H1 (cell line): ENCODE results near the gene RABGAP1. TPM values are rescaled to one million over a fixed set of nuclear protein-coding genes. Genes with fewer than 3 reads are reported as not detected.

Experiments used
- CTCF ChIA-PET: fragments of 300-600 bp; sonication (Branson Sonifier 250); formaldehyde crosslinking; loops from one replicate; lab custom pipeline; 2021; ENCODE audit not compliant: partially characterized antibody; lab: Charles Lee
- POLR2A ChIA-PET: fragments of 300-600 bp; sonication (Branson Sonifier 250); formaldehyde crosslinking; loops from one replicate; lab custom pipeline; 2021; ENCODE audit warnings: inconsistent platforms; ENCODE audit not compliant: partially characterized antibody; lab: Charles Lee
- DNase-seq, 2 experiments: peaks; one replicate each; pipeline versions ENCODE4 v3.0.0 to v3.0.0-alpha.2; 2010 to 2022; ENCODE audit warnings: low spot score in 2 of 2, low read depth in 1 of 2, mixed read lengths in 1 of 2
- FAIRE-seq: peaks from 2 replicates; lab custom pipeline; 2011; peaks lifted over from hg19 to GRCh38; lab: Jason Lieb, UNC
- H2AFZ ChIP-seq: 2 replicates; pipeline ENCODE4 v1.8.1; 2012; ENCODE audit warnings: low read length, inconsistent platforms
- H2AK5ac ChIP-seq: 2 replicates; pipeline ENCODE4 v1.6.1; 2013; ENCODE audit warnings: low read depth, low read length
- H2BK120ac ChIP-seq: replicated peaks from 2 replicates; pipeline ENCODE3; 2013; ENCODE audit warnings: low read depth, low read length, inconsistent platforms
- H2BK12ac ChIP-seq: 2 replicates; pipeline ENCODE4 v1.6.1; 2013; ENCODE audit warnings: low read depth, low read length
- H2BK15ac ChIP-seq: 2 replicates; pipeline ENCODE4 v1.6.1; 2013; ENCODE audit warnings: low read length
- H2BK20ac ChIP-seq: 2 replicates; pipeline ENCODE4 v1.6.1; 2013; ENCODE audit warnings: low read length
- H2BK5ac ChIP-seq: 2 replicates; pipeline ENCODE4 v1.6.1; 2013; ENCODE audit warnings: low read depth, low read length
- H3K14ac ChIP-seq: 2 replicates; pipeline ENCODE4 v1.6.1; 2013; ENCODE audit warnings: inconsistent platforms; ENCODE audit not compliant: insufficient read length
- H3K18ac ChIP-seq: 2 replicates; pipeline ENCODE4 v1.6.1; 2013; ENCODE audit warnings: low read length; ENCODE audit errors: extremely low read depth
- H3K23ac ChIP-seq: 2 replicates; pipeline ENCODE4 v1.6.1; 2013; ENCODE audit warnings: inconsistent platforms; ENCODE audit not compliant: insufficient read length
- H3K23me2 ChIP-seq: 2 replicates; pipeline ENCODE4 v1.6.1; 2013; ENCODE audit warnings: low read depth, low read length
- H3K27ac ChIP-seq: 2 replicates; pipeline ENCODE4 v1.6.1; 2011; ENCODE audit warnings: low read depth, low read length, inconsistent platforms
- H3K27me3 ChIP-seq, 4 experiments: replicated peaks in 1 of 4; 1 replicate in 1 of 4; 2 replicates in 3 of 4; pipeline versions ENCODE4 v1.6.1 to v1.8.1; 2011 to 2013; ENCODE audit warnings: low read length in 3 of 4, mild to moderate bottlenecking in 3 of 4, inconsistent platforms in 2 of 4, mixed read lengths in 2 of 4, moderate library complexity in 1 of 4; ENCODE audit not compliant: control insufficient read depth in 3 of 4, insufficient read depth in 3 of 4; ENCODE audit errors: extremely low read depth in 1 of 4
- H3K36me3 ChIP-seq, 4 experiments: 2 replicates each; pipeline versions ENCODE4 v1.6.1 to v1.8.1; 2011 to 2013; ENCODE audit warnings: mild to moderate bottlenecking in 4 of 4, low read length in 3 of 4, moderate library complexity in 2 of 4, control low read depth in 1 of 4, inconsistent platforms in 1 of 4; ENCODE audit not compliant: insufficient read depth in 4 of 4, control insufficient read depth in 2 of 4
- H3K4ac ChIP-seq: replicated peaks from 2 replicates; pipeline ENCODE3; 2013; ENCODE audit warnings: low read length, low read depth, mixed read lengths, inconsistent platforms; ENCODE audit not compliant: insufficient read length
- H3K4me1 ChIP-seq, 4 experiments: replicated peaks in 1 of 4; 1 replicate in 1 of 4; 2 replicates in 3 of 4; pipeline versions ENCODE4 v1.6.1 to v1.8.1; 2011 to 2013; ENCODE audit warnings: low read length in 3 of 4, inconsistent platforms in 2 of 4, mixed read lengths in 1 of 4; ENCODE audit not compliant: insufficient read depth in 4 of 4, control insufficient read depth in 3 of 4
- H3K4me2 ChIP-seq, 2 experiments: 2 replicates each; pipeline versions ENCODE4 v1.6.1 to v1.8.1; 2011 to 2013; ENCODE audit warnings: low read depth in 2 of 2, low read length in 2 of 2, control low read depth in 1 of 2, inconsistent platforms in 1 of 2, mild to moderate bottlenecking in 1 of 2; ENCODE audit not compliant: insufficient read depth in 1 of 2
- H3K4me3 ChIP-seq, 4 experiments: fragments of 200-600, 300-600 bp in 1 of 4; sonication (generic), shearing (Covaris generic), sonication (Bioruptor Twin) in 1 of 4; 2 replicates each; pipeline versions ENCODE4 v1.5.1 to v1.8.1; 2011 to 2016; ENCODE audit warnings: low read length in 4 of 4, low read depth in 3 of 4, control low read depth in 2 of 4, inconsistent platforms in 2 of 4, mild to moderate bottlenecking in 2 of 4, mixed read lengths in 1 of 4, moderate library complexity in 1 of 4; ENCODE audit not compliant: insufficient read depth in 2 of 4; ENCODE audit errors: extremely low read depth in 1 of 4
- H3K56ac ChIP-seq: replicated peaks from 2 replicates; pipeline ENCODE3; 2013; ENCODE audit warnings: low read depth, mild to moderate bottlenecking, mixed read lengths, low read length, inconsistent platforms; ENCODE audit not compliant: insufficient read length
- H3K79me1 ChIP-seq: 2 replicates; pipeline ENCODE4 v1.6.1; 2013; ENCODE audit warnings: low read depth, low read length, control low read depth
- H3K79me2 ChIP-seq, 2 experiments: 2 replicates each; pipeline versions ENCODE4 v1.6.1 to v1.8.1; 2012 to 2013; ENCODE audit warnings: low read length in 2 of 2, mild to moderate bottlenecking in 2 of 2, inconsistent platforms in 1 of 2; ENCODE audit not compliant: insufficient read depth in 2 of 2, control insufficient read depth in 1 of 2
- H3K9ac ChIP-seq, 4 experiments: replicated peaks in 1 of 4; 1 replicate in 1 of 4; 2 replicates in 3 of 4; pipeline versions ENCODE4 v1.6.1 to v1.8.1; 2011 to 2013; ENCODE audit warnings: low read depth in 3 of 4, low read length in 3 of 4, control low read depth in 2 of 4, mild to moderate bottlenecking in 2 of 4, moderate library complexity in 2 of 4, inconsistent platforms in 1 of 4; ENCODE audit errors: extremely low read depth in 1 of 4
- H3K9me3 ChIP-seq, 2 experiments: 2 replicates each; pipeline versions ENCODE4 v1.6.1 to v1.8.1; 2012 to 2013; ENCODE audit warnings: mild to moderate bottlenecking in 2 of 2, moderate library complexity in 2 of 2, control low read depth in 1 of 2, inconsistent platforms in 1 of 2, low read depth in 1 of 2, low read length in 1 of 2, mixed read lengths in 1 of 2; ENCODE audit not compliant: insufficient read depth in 2 of 2
- H4K20me1 ChIP-seq, 2 experiments: replicated peaks in 1 of 2; 2 replicates each; pipeline versions ENCODE3 to v1.8.1; 2011 to 2013; ENCODE audit warnings: inconsistent platforms in 2 of 2, low read length in 2 of 2, mild to moderate bottlenecking in 1 of 2; ENCODE audit not compliant: insufficient read depth in 2 of 2, control insufficient read depth in 1 of 2
- H4K5ac ChIP-seq: 2 replicates; pipeline ENCODE4 v1.6.1; 2013; ENCODE audit warnings: low read length, low read depth, mixed read lengths, inconsistent platforms; ENCODE audit not compliant: insufficient read length
- H4K8ac ChIP-seq: 2 replicates; pipeline ENCODE4 v1.8.0; 2013; ENCODE audit warnings: mild to moderate bottlenecking, moderate library complexity, low read length, inconsistent platforms; ENCODE audit not compliant: insufficient read depth; ENCODE audit errors: extremely low read depth
- H4K91ac ChIP-seq: replicated peaks from 2 replicates; pipeline ENCODE3; 2013; ENCODE audit warnings: low read length, mixed read lengths, inconsistent platforms; ENCODE audit not compliant: insufficient read length
- RAD21 ChIP-seq, 2 experiments: IDR thresholded peaks in 1 of 2; conservative IDR thresholded peaks in 1 of 2; 2 replicates each; pipeline ENCODE4 v1.6.1; 2011; ENCODE audit warnings: low read depth in 2 of 2, low read length in 2 of 2, improper control_type of control experiment in 1 of 2, inconsistent platforms in 1 of 2, mild to moderate bottlenecking in 1 of 2, moderate library complexity in 1 of 2
- WGBS, 2 experiments: shearing (Covaris generic) in 1 of 2; methylation state at CpG; one replicate each; pipeline versions ENCODE4 v1.1.6 to v1.1.7; 2013 to 2015; ENCODE audit warnings: low lambda C conversion rate in 2 of 2, mixed read lengths in 2 of 2, inconsistent platforms in 1 of 2, low coverage in 1 of 2, missing lambda C conversion rate in 1 of 2; ENCODE audit not compliant: insufficient replicate concordance in 2 of 2, insufficient coverage in 1 of 2, insufficient read length in 1 of 2; ENCODE audit errors: extremely low coverage in 1 of 2, missing lambda C conversion rate in 1 of 2; 5-methylcytosine and 5-hydroxymethylcytosine counted together
- polyA plus RNA-seq, 7 experiments: library from polyadenylated mRNA; depleted of rRNA in 3 of 7; stranded (reverse) in 5 of 7; unstranded in 2 of 7; fragments of >200 nt in 5 of 7; fragments of 200-250 nt in 2 of 7; gene quantifications; 1 replicate in 5 of 7; 2 replicates in 1 of 7; 4 replicates in 1 of 7; pipeline versions ENCODE4 v1.2.1 to v1.2.3, GENCODE V29; 2011 to 2013; ENCODE audit warnings: missing spikeins in 2 of 7, mixed read lengths in 2 of 7
- total RNA-seq: library from RNA; stranded (reverse); fragmentation: NEBNext Ultra II Directional; extraction: Animal tissue kit (Norgen Biotek cat#: 25700); gene quantifications from 2 replicates; pipeline ENCODE4 v1.2.1, GENCODE V29; 2021
- TF ChIP-seq, protein P1 (sequence below): IDR thresholded peaks from 2 replicates; pipeline ENCODE4 v1.6.1; 2012; ENCODE audit warnings: low read length, inconsistent platforms
- TF ChIP-seq, protein P2 (sequence below), 3 experiments: IDR thresholded peaks; 1 replicate in 2 of 3; 2 replicates in 1 of 3; pipeline versions ENCODE4 v1.5.1 to v1.6.1; 2011; ENCODE audit warnings: low read length in 3 of 3, mild to moderate bottlenecking in 3 of 3, inconsistent platforms in 2 of 3, low read depth in 1 of 3, moderate library complexity in 1 of 3; ENCODE audit not compliant: insufficient read depth in 1 of 3; ENCODE audit errors: control extremely low read depth in 1 of 3

Gene RABGAP1
- total and polyA plus RNA-seq, 2 of the 8 experiments (the other 6 are each of a cell fraction or from before 2014, with no cell fraction given) = 15.7 to 38.3 TPM

DNA sequence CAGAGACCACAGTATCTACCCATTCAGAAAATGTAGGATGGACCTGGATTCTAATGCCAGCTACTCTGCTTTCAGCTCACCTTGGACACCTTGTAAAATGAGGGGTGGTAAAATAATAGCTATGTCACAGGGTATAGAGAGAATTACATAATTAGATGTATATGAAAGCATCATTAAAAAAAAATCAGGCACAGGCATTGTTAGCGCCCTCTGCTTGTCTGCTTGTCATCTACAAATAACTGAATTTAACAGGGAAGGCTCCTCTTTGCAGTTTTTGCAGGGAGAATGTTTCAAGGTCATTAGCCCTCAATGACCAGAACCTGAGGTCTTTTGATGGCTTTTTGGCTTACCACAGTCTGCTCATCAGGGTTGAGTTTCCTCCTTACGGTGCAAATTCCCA lies 150.6 kb downstream of the RABGAP1 start:
- WGBS, 2 experiments = 77% methylated on average over 2 of the region's 2 CpGs; no CpG with 5 or more reads in 1 of the 2 experiments
- Histone ChIP-seq H3K56ac (no peak overlapping the region), H3K79me1 (0 out of 2 replicates have a peak, but pooled peaks cover 2% of the 10 kb centered on the region), H3K4ac (no peak overlapping the region), H2BK120ac (no peak overlapping the region), H4K8ac (no peak overlapping the region), H4K5ac (no peak overlapping the region), H3K18ac (no peak overlapping the region), H3K27ac (no peak overlapping the region), H2BK15ac (no peak overlapping the region), H2BK5ac (no peak overlapping the region), H3K4me1 (no peaks in the 10 kb centered on the region), H2AFZ (no peak overlapping the region), H3K23ac (no peak overlapping the region), H3K9ac (no peak overlapping the region), H3K4me3 (no peak overlapping the region), H2BK12ac (no peak overlapping the region), H2BK20ac (no peak overlapping the region)
- POLR2A ChIA-PET = interaction anchor here (1.2 kb wide), 1 partner anchor 14 kb away, joined by 3 read pairs; no protein-coding TSS in a partner anchor
- no peak for DNase-seq
- TF ChIP-seq, protein P1, sequence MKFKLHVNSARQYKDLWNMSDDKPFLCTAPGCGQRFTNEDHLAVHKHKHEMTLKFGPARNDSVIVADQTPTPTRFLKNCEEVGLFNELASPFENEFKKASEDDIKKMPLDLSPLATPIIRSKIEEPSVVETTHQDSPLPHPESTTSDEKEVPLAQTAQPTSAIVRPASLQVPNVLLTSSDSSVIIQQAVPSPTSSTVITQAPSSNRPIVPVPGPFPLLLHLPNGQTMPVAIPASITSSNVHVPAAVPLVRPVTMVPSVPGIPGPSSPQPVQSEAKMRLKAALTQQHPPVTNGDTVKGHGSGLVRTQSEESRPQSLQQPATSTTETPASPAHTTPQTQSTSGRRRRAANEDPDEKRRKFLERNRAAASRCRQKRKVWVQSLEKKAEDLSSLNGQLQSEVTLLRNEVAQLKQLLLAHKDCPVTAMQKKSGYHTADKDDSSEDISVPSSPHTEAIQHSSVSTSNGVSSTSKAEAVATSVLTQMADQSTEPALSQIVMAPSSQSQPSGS = no peak
- TF ChIP-seq, protein P2, sequence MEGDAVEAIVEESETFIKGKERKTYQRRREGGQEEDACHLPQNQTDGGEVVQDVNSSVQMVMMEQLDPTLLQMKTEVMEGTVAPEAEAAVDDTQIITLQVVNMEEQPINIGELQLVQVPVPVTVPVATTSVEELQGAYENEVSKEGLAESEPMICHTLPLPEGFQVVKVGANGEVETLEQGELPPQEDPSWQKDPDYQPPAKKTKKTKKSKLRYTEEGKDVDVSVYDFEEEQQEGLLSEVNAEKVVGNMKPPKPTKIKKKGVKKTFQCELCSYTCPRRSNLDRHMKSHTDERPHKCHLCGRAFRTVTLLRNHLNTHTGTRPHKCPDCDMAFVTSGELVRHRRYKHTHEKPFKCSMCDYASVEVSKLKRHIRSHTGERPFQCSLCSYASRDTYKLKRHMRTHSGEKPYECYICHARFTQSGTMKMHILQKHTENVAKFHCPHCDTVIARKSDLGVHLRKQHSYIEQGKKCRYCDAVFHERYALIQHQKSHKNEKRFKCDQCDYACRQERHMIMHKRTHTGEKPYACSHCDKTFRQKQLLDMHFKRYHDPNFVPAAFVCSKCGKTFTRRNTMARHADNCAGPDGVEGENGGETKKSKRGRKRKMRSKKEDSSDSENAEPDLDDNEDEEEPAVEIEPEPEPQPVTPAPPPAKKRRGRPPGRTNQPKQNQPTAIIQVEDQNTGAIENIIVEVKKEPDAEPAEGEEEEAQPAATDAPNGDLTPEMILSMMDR (IDR thresholded peaks at IDR 0.05; ENCODE audit: control extremely low read depth in 1 of 3, insufficient read depth in 1 of 3, low read depth in 1 of 3, low read length in 3 of 3) = peak in 2 of 3 experiments; percentile 18 to 34; a peak in 2 of 4 replicates
- TF ChIP-seq RAD21 (IDR thresholded peaks at IDR 0.05 in 1 of 2, conservative IDR thresholded peaks at IDR 0.05 in 1 of 2; ENCODE audit: low read depth in 2 of 2, low read length in 2 of 2) = peak in 1 of 2 experiments; percentile 10; a peak in 2 of 4 replicates
- TF ChIP-seq, all 59 proteins: peak for 2
- FAIRE-seq = no peak
- Histone ChIP-seq H3K79me2 (no peaks in the 10 kb centered on the region), H3K4me2 (no peak overlapping the region), H2AK5ac (no peak overlapping the region), H4K91ac (no peak overlapping the region), H4K20me1 (peaks cover 0 to 1% of the 10 kb centered on the region in 2 experiments), H3K14ac (no peak overlapping the region), H3K36me3 (peaks cover 11 to 51% (median 29%) of the 10 kb centered on the region in 4 experiments; a peak in 7 of 8 replicates), H3K23me2 (no peaks in the 10 kb centered on the region), H3K27me3 (no peaks in the 10 kb centered on the region), H3K9me3 (no peaks in the 10 kb centered on the region)
- CTCF ChIA-PET = interaction anchor here (0.7 to 5.5 kb wide), 16 partner anchors 10 to 259 kb away, joined by 3 to 49 read pairs (median 4); no protein-coding TSS in a partner anchor
